GM10266 (cell line): ENCODE results near the gene BACH1.

Experiments
- DNase-seq: peaks from one replicate; pipeline ENCODE4 v3.0.0; 2012; ENCODE audit errors: extremely low spot score
- TF ChIP-seq, protein P1 (sequence below): IDR thresholded peaks from 2 replicates; pipeline ENCODE4 v1.5.1; 2012; ENCODE audit warnings: mild to moderate bottlenecking, low read depth; ENCODE audit not compliant: control insufficient read depth, insufficient read depth; ENCODE audit errors: missing control alignments

Gene BACH1

DNA sequence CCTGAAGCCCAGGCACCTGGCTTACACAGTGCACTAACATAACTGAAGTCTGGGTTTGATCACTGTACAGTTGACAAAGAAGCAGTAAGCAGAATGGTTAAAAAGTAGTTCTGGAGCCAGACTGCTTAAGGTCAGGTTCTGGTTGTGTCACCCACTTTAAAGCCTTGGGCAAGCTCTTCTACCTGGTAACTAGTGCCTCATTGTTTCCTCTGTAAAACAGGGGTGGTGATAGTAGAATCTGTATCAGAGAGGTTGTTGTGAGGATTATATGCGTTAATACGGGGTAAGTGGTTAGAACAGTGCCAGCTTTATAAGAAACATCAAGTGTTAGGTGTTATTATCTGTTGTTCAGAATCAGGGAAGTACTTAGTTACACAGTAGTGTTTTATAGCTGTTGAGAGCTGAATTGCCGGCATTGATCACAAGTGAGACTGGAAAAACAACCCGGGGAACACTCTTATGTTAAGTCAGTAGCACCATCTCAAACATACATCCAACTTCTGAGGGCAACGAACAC lies 3.7 kb downstream of the BACH1 start:
- no peak for DNase-seq
- TF ChIP-seq, protein P1, sequence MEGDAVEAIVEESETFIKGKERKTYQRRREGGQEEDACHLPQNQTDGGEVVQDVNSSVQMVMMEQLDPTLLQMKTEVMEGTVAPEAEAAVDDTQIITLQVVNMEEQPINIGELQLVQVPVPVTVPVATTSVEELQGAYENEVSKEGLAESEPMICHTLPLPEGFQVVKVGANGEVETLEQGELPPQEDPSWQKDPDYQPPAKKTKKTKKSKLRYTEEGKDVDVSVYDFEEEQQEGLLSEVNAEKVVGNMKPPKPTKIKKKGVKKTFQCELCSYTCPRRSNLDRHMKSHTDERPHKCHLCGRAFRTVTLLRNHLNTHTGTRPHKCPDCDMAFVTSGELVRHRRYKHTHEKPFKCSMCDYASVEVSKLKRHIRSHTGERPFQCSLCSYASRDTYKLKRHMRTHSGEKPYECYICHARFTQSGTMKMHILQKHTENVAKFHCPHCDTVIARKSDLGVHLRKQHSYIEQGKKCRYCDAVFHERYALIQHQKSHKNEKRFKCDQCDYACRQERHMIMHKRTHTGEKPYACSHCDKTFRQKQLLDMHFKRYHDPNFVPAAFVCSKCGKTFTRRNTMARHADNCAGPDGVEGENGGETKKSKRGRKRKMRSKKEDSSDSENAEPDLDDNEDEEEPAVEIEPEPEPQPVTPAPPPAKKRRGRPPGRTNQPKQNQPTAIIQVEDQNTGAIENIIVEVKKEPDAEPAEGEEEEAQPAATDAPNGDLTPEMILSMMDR = no peak

DNA sequence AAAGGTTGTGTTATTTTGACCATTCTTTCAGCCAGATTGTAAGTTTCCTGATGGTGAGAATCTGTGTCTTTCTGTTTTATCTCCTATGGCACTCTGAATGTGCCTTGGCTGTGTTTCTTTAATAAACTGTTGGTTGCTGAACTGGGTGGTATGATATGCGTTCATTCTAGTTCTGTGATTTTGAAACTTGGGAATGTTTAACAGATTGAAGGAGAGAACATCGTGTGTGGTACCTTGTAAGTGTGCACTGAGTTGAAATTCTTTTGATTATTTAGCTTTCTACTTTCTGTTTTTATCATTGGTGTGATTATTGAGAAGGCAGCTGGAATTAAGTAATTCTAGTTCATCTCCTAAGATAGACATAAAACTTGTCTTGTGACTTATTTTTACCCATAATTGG lies 4.6 kb downstream of the BACH1 start:
- TF ChIP-seq, protein P1 = no peak
- DNase-seq = no peak

DNA sequence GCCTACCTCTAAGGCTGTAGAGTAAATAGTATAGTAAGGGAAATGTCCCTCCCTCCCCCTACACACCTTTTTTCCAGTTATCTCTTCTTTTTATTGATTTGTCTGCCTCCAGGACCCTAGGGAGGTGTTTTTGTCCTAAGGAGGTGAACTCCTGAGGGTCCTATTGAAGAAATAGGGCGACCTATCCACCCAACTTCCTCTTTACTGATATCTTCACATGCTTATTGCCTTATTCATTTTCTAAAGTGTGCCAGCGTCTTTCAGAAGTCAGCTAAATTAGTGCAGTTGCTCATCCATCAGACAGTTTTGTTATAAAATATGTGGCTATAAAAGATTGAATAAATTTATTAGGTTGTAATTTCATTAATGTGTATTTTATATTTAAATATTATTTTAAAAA lies 5.9 kb downstream of the BACH1 start:
- no peak for DNase-seq

DNA sequence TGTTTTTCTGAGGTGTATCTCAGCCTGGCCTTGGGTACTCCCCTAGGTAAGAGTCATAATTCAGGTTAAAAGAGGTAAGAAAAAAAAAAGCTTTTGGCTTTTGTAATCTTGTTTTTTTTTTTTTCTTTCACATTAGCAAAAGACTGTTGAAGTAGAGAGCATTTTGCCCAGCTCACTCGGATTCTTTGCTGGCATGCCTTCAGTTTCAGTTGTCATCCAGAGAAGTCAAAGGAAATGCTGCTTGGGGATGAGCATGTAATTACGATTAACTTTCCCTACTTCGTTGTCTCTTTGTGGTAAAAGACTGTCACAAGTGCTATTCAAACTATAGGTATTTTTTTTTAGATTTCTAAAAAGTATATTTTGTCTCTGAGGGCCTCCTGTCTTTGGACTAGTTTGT lies 6.3 kb downstream of the BACH1 start:
- TF ChIP-seq, protein P1 = no peak
- no peak for DNase-seq

More for the DNA sequence above, 5.9 kb downstream of the BACH1 start:
- TF ChIP-seq, protein P1 = no peak

DNA sequence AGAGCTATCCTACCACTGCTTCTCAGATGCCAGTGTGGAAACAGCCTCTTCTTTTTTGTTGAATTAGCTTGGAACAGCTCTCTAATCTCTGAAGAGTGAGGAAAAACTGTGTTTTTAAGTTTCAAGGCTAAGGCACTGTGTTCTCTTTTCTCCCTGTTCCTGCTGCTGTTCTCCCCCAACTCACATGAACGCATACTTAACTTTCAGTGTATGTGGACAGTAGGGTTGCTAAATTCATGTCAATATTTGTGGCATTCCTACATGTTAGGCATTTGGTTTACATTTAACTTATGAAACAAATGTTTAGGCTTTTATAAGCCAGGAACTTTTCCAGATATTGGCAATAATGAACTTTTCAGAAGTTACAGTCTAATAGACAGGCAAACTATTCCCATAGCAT lies 6.8 kb downstream of the BACH1 start:
- TF ChIP-seq, protein P1 = no peak
- no peak for DNase-seq

DNA sequence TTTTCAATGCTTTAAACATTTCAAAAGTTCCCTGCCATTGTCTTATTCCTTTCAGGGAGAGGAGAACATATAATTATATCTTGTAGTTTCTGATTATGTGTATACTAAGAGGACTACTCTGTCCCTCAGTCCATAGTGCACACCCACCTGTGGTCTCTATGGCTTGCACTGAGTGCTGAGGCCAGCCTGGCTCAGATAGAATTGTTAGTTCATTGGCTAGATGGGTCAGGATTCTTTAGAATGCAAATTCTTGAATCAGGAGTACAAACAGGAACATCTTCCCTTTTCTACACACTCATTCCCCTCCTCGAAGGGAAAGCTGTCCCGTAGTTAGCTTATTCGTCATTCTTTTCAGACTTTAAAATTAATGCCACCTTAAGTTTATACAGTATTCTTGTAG lies 8.2 kb downstream of the BACH1 start:
- no peak for DNase-seq

DNA sequence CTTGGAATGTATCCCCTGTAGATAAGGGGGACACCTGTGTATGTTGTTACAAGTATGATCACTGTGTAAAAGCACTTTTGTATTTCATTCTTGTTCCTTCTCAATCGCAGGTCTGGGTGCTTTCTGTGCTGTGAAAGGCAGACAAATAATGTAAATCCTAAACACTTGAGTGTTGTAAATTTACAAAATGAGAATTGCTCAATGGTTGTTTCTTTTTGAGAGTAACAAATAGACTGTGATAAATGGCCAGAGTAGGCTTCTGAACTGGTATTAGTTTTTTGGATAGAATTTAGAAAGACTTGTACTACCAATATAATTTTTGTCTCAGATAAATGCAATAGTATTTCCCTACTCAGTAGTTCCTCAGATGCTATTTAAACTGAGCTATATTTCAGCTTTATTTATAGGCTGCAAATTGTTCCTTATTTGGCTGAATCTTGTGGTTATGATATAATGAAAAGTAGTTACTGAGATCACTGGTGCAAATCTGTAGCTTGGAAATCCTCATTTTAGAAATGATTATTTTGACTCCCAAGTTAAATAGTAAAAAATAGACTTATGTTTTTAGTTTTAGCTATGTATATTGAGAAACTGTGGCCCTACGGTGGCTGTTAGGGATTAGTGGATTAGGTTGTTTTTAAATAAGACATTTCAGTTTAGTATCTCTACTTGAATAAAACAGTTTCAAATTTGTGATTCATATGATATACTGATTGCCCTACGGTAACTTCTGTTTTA lies 9.2 kb downstream of the BACH1 start:
- no peak for DNase-seq

More for the DNA sequence above, 8.2 kb downstream of the BACH1 start:
- TF ChIP-seq, protein P1 = no peak

More for the DNA sequence above, 9.2 kb downstream of the BACH1 start:
- TF ChIP-seq, protein P1 = no peak
